WI38 (cell line): ENCODE data around the gene KDM2A.

Experiments used
- H3K4me3 ChIP-seq: 2 replicates; pipeline ENCODE4 v1.5.1; 2011; ENCODE audit warnings: low read depth, mild to moderate bottlenecking, control low read depth, low read length
- TF ChIP-seq, protein P1 (sequence below): IDR thresholded peaks from 2 replicates; pipeline ENCODE4 v1.5.1; 2012; ENCODE audit warnings: low read depth, mild to moderate bottlenecking, control low read depth, low read length

Gene KDM2A

DNA sequence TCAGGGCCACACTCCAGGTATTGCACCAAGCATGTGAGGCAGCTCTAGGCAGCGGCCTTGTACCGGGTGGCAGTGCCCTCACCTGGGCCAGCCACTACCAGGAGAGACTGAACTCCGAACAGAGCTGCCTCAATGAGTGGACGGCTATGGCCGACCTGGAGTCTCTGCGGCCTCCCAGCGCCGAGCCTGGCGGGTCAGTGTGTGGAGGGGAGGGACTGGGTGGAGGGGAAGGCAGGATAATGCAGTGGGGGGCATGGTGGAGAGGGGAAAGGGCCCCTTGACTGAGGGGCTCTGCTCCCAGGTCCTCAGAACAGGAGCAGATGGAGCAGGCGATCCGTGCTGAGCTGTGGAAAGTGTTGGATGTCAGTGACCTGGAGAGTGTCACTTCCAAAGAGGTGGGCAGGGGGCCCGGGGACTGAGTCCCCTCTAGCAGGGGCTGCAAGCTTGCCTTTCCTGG, 188.5 kb downstream of the KDM2A start:
- no peak overlapping the region for H3K4me3 ChIP-seq
- TF ChIP-seq, protein P1, sequence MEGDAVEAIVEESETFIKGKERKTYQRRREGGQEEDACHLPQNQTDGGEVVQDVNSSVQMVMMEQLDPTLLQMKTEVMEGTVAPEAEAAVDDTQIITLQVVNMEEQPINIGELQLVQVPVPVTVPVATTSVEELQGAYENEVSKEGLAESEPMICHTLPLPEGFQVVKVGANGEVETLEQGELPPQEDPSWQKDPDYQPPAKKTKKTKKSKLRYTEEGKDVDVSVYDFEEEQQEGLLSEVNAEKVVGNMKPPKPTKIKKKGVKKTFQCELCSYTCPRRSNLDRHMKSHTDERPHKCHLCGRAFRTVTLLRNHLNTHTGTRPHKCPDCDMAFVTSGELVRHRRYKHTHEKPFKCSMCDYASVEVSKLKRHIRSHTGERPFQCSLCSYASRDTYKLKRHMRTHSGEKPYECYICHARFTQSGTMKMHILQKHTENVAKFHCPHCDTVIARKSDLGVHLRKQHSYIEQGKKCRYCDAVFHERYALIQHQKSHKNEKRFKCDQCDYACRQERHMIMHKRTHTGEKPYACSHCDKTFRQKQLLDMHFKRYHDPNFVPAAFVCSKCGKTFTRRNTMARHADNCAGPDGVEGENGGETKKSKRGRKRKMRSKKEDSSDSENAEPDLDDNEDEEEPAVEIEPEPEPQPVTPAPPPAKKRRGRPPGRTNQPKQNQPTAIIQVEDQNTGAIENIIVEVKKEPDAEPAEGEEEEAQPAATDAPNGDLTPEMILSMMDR: no peak
